ENCODE results near the gene TUBB2A.

DNA sequence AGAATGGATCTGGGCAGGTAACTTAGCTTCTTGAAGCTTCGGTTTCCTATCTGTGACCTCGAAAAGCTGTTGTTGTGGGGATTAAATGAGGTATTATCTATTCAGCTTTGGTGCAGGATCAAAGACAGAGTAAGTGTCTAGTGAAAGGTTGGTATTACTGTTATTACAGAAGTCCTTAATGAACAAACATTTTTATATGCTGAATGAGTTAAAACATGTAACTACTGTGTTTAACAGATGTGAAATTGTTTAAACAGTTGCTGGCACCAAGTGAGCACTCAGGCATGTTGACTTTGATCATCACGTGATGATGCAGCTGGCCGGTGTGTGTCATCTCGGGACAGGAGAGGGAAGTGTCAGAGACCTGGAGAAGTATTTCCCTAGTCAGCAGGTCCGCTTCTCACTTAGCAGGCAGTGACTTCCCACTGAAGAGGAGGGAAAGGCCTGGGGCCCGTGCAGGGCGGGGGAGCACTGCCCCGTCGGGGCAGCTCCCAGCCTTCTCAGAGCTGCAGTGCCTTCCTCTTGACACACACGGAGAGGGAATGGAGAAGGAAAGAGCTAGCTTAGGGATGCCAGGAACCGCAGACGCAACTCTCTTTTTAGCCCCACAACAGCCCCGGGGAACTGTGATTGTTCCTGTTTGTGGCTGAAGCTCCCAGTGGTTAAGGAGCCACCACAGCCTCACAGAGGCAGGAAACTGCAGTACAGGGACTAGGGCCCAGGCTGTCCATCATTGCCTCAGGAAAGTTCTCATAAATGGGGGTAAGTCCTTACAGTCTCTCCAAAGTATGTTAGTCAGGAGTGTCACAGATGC lies 18.0 kb downstream of the TUBB2A start:
- TF ChIP-seq, protein P1, sequence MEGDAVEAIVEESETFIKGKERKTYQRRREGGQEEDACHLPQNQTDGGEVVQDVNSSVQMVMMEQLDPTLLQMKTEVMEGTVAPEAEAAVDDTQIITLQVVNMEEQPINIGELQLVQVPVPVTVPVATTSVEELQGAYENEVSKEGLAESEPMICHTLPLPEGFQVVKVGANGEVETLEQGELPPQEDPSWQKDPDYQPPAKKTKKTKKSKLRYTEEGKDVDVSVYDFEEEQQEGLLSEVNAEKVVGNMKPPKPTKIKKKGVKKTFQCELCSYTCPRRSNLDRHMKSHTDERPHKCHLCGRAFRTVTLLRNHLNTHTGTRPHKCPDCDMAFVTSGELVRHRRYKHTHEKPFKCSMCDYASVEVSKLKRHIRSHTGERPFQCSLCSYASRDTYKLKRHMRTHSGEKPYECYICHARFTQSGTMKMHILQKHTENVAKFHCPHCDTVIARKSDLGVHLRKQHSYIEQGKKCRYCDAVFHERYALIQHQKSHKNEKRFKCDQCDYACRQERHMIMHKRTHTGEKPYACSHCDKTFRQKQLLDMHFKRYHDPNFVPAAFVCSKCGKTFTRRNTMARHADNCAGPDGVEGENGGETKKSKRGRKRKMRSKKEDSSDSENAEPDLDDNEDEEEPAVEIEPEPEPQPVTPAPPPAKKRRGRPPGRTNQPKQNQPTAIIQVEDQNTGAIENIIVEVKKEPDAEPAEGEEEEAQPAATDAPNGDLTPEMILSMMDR (conservative IDR thresholded peaks at IDR 0.05; ENCODE audit: low read depth, low read length), result no peak
- TF ChIP-seq EZH2 (IDR thresholded peaks at IDR 0.05; ENCODE audit: borderline replicate concordance, low read depth, low read length, poor library complexity, severe bottlenecking), result no peak
